ENCODE data around the gene PDXK. TPM values are rescaled to one million over a fixed set of nuclear protein-coding genes. Genes with fewer than 3 reads are reported as not detected.

PDXK gene
- total and polyA plus RNA-seq, 2 of the 13 experiments (the other 11 are each of a cell fraction or from before 2014, with no cell fraction given) = 114 to 184 TPM

DNA sequence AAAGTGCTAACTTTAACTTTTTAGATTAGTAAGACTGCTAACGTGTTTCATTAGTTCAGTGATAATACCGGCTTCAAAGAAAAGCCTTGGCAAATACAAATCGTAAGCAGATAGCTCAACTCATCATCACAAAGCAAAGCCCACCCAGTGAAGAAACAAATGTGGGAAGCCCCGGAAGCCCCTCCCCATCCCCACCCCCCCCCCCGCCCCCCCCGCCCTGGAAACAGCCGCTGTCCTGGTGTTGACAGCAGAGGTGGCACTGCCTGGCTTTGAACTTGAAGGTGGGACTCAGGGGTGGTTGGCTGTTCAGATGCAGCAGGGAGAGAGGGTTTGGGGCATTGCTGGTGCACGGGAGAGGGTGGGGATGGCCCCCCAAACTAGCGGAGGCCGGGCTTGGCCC, 14.1 kb downstream of the PDXK start (continued):
- TF ChIP-seq, protein P1, sequence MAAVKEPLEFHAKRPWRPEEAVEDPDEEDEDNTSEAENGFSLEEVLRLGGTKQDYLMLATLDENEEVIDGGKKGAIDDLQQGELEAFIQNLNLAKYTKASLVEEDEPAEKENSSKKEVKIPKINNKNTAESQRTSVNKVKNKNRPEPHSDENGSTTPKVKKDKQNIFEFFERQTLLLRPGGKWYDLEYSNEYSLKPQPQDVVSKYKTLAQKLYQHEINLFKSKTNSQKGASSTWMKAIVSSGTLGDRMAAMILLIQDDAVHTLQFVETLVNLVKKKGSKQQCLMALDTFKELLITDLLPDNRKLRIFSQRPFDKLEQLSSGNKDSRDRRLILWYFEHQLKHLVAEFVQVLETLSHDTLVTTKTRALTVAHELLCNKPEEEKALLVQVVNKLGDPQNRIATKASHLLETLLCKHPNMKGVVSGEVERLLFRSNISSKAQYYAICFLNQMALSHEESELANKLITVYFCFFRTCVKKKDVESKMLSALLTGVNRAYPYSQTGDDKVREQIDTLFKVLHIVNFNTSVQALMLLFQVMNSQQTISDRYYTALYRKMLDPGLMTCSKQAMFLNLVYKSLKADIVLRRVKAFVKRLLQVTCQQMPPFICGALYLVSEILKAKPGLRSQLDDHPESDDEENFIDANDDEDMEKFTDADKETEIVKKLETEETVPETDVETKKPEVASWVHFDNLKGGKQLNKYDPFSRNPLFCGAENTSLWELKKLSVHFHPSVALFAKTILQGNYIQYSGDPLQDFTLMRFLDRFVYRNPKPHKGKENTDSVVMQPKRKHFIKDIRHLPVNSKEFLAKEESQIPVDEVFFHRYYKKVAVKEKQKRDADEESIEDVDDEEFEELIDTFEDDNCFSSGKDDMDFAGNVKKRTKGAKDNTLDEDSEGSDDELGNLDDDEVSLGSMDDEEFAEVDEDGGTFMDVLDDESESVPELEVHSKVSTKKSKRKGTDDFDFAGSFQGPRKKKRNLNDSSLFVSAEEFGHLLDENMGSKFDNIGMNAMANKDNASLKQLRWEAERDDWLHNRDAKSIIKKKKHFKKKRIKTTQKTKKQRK (IDR thresholded peaks at IDR 0.05; ENCODE audit: low read length) = no peak
- TF ChIP-seq ZNF20 (CRISPR knock-in tag; IDR thresholded peaks at IDR 0.05) (no peak), ZNF724P (CRISPR knock-in tag; IDR thresholded peaks at IDR 0.05; ENCODE audit: borderline replicate concordance) (no peak), ZNF792 (CRISPR knock-in tag; IDR thresholded peaks at IDR 0.05) (no peak), NPAS2 (CRISPR knock-in tag; IDR thresholded peaks at IDR 0.05; ENCODE audit: borderline replicate concordance) (no peak), GATAD2A (CRISPR knock-in tag; IDR thresholded peaks at IDR 0.05) (no peak), ARNT (IDR thresholded peaks at IDR 0.05) (no peak), ZNF383 (CRISPR knock-in tag; IDR thresholded peaks at IDR 0.05; ENCODE audit: borderline replicate concordance) (no peak)
- TF ChIP-seq, protein P2, sequence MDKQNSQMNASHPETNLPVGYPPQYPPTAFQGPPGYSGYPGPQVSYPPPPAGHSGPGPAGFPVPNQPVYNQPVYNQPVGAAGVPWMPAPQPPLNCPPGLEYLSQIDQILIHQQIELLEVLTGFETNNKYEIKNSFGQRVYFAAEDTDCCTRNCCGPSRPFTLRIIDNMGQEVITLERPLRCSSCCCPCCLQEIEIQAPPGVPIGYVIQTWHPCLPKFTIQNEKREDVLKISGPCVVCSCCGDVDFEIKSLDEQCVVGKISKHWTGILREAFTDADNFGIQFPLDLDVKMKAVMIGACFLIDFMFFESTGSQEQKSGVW (CRISPR knock-in tag; IDR thresholded peaks at IDR 0.05; ENCODE audit: borderline replicate concordance) = no peak

DNA sequence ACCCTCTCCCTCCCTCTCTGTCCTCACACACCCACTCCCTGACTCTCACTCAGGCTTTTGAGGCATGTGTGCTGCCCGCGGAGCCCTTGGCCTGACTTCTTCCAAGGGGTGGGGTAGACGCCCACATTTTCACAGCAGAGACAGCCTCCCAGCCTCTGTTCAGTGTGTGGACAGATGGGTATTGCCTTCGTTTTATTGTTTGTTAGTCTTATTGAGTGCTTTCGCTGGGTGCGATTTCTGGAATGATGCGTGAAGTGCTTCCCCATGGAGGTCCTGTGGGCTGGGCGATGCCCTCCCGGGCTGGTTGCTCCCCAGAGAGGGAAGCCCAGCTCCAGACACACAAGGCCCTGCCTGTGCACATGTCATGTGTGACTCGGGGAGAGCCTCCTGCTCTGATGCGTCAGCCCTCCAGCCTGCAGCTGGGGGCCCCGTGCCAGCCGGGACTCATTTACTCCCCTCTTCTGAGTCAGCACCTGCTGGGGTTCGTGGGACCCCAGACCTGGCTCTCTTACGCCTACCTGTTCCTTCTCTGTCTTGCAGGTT, 14.7 kb downstream of the PDXK start:
- Histone ChIP-seq H4K20me1 (ENCODE audit: insufficient read depth, low read length) (no peaks in the 10 kb centered on the region; the same call in 1 of the 2 replicates), H3K27me3 (ENCODE audit: control insufficient read depth in 1 of 2, insufficient read depth in 2 of 2, low read length in 2 of 2) (no peaks in the 10 kb centered on the region; a peak in 1 of 5 replicates), H3K4me2 (ENCODE audit: low read depth, low read length) (no peak overlapping the region), H3K36me3 (replicated peaks in 1 of 2; ENCODE audit: control insufficient read depth in 1 of 2, insufficient read depth in 2 of 2, low read length in 2 of 2) (peaks cover 17 to 28% of the 10 kb centered on the region in 2 experiments; a peak in 3 of 5 replicates), H3K4me1 (ENCODE audit: insufficient read depth, low read length) (peaks cover 89% of the 10 kb centered on the region), H2AFZ (ENCODE audit: low read length) (no peak overlapping the region), H3K9ac (ENCODE audit: insufficient read depth, low read depth, low read length) (no peak overlapping the region), H3K79me2 (ENCODE audit: insufficient read depth, low read length) (peaks cover 80% of the 10 kb centered on the region), H3K27ac (ENCODE audit: extremely low read length, insufficient read depth, low read length) (no peak overlapping the region), H3K4me3 (replicated peaks in 1 of 3; ENCODE audit: insufficient read depth in 1 of 3, low read depth in 2 of 3, low read length in 3 of 3) (no peak overlapping the region), H3K9me3 (ENCODE audit: low read length) (no peaks in the 10 kb centered on the region)
- BruUV-seq (replicated peaks) = no TSS peak
- in situ Hi-C loops (cut with HindIII; ENCODE audit: extremely low pct_ligation_motif_present, low pct_unique_long_range_greater_than_20kb) (no loop called here), intact Hi-C loops (cut with micrococcal nuclease; ENCODE audit: unreplicated experiment) (no loop called here)
- ChIA-PET POLR2A (no interaction called here), CTCF (ENCODE audit: low intra/inter-chr PET ratio, low total read pairs) (no interaction called here)
- DNase-seq (ENCODE audit: low spot score) (no peak), ATAC-seq (no peak), FAIRE-seq (no peak)
- TF ChIP-seq ZNF687 (CRISPR knock-in tag; IDR thresholded peaks at IDR 0.05) = 0 out of 2 replicates have a peak, but pooled peaks have one; percentile 11
- TF ChIP-seq DMAP1 (CRISPR knock-in tag; IDR thresholded peaks at IDR 0.05) = no peak
- 95% methylated on average over 12 of the region's 15 CpGs for WGBS (ENCODE audit: low lambda C conversion rate)

Measured in HepG2 (cell line).